ENCODE results near the gene MTHFD2.

DNA sequence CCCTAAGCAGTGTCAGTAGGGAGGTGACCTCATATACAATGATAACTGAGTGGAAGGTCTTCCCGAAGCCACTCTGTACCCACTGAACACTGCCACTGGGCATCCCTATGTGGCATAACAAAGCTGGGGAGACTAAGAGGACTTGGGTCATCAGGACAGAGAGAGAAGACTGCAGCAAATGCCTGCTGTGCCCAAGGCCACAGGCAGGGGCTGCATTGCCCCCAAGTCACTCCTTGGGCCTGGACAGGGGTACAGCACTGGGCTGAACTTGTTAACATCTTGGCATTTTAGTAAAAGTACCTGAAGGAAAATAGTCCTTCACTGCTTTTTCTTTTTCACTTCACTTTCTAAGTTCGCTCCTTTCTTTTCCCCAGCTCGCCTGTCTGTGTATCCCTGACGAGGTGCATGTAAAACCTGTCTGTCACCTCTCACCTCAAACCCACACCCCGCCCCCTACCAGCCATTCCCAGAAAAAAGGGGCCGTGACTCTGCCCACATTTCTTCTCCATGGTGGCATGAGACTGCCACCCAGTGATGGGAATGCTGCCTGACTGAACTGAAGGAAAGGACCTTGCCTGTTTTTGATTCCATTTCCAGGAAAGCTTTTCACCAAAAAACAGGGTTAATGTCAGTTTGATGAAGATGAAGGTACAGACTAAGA lies 62.9 kb downstream of the MTHFD2 start:
- TF ChIP-seq CTCF (IDR thresholded peaks at IDR 0.05; ENCODE audit: insufficient read depth, low read depth, low read length) (peak; percentile 22), EZH2 (IDR thresholded peaks at IDR 0.05; ENCODE audit: insufficient read depth, low read length) (no peak)

Data from astrocyte (in vitro differentiated cells and primary cell).